ENCODE data around the gene LRRC71.

DNA sequence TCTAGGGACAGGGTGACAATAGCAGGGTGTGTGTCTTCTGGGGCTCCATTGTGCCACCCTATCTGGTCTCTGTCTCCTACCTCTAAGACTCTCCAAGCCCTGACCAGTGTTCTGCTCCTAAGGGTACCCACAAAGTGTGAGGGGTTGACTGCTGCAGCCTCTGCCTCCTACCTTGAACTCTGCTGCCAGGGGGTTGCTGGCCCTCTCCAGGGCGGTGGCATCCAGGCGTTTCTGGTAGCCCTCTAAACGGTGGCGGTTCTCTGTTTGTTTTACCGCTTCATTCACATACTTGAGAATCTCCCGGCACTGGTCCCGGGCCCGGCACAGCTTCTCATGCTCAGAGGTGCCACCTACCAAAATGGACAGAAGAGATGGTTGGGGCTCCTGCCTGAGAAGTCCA, 24.4 kb downstream of the LRRC71 start:
- TF ChIP-seq, protein P1, sequence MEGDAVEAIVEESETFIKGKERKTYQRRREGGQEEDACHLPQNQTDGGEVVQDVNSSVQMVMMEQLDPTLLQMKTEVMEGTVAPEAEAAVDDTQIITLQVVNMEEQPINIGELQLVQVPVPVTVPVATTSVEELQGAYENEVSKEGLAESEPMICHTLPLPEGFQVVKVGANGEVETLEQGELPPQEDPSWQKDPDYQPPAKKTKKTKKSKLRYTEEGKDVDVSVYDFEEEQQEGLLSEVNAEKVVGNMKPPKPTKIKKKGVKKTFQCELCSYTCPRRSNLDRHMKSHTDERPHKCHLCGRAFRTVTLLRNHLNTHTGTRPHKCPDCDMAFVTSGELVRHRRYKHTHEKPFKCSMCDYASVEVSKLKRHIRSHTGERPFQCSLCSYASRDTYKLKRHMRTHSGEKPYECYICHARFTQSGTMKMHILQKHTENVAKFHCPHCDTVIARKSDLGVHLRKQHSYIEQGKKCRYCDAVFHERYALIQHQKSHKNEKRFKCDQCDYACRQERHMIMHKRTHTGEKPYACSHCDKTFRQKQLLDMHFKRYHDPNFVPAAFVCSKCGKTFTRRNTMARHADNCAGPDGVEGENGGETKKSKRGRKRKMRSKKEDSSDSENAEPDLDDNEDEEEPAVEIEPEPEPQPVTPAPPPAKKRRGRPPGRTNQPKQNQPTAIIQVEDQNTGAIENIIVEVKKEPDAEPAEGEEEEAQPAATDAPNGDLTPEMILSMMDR (IDR thresholded peaks at IDR 0.05), result no peak
- TF ChIP-seq EZH2 (IDR thresholded peaks at IDR 0.05) (no peak), EZH2phosphoT487 (IDR thresholded peaks at IDR 0.05) (no peak)
